Effector memory CD4-positive, alpha-beta T cell (primary cell): ENCODE results near the gene MACROD2.

Source experiments
- DNase-seq, 3 donors: peaks; one replicate each; pipeline ENCODE4 v3.0.0-alpha.2; 2020
- H3K27ac ChIP-seq: 2 replicates; pipeline ENCODE4 v1.7.0; 2013; ENCODE audit warnings: mild to moderate bottlenecking, low read length, moderate library complexity; ENCODE audit not compliant: insufficient read depth, poor library complexity, severe bottlenecking
- H3K27me3 ChIP-seq: replicated peaks from 2 replicates; pipeline ENCODE4 v1.7.0; 2013; ENCODE audit warnings: mild to moderate bottlenecking, low read length; ENCODE audit not compliant: insufficient read depth, control insufficient read depth, poor library complexity, severe bottlenecking
- H3K36me3 ChIP-seq: 2 replicates; pipeline ENCODE4 v1.7.0; 2013; ENCODE audit warnings: mild to moderate bottlenecking, low read length, moderate library complexity; ENCODE audit not compliant: control insufficient read depth, insufficient read depth
- H3K4me1 ChIP-seq: 2 replicates; pipeline ENCODE4 v1.7.0; 2013; ENCODE audit warnings: low read length, mild to moderate bottlenecking; ENCODE audit not compliant: control insufficient read depth, insufficient read depth, poor library complexity, severe bottlenecking
- H3K4me3 ChIP-seq: 2 replicates; pipeline ENCODE4 v1.7.0; 2013; ENCODE audit warnings: low read length, low read depth, mild to moderate bottlenecking; ENCODE audit not compliant: insufficient read depth, poor library complexity, severe bottlenecking
- H3K9me3 ChIP-seq: 2 replicates; pipeline ENCODE4 v1.7.0; 2013; ENCODE audit warnings: mild to moderate bottlenecking, low read length, moderate library complexity; ENCODE audit not compliant: control insufficient read depth

Gene MACROD2

GRCh38 chr20:16040742-16041141, 2045.4 kb downstream of the MACROD2 start:
- no peak overlapping the region for H3K27ac ChIP-seq

GRCh38 chr20:16042731-16043130, 2047.4 kb downstream of the MACROD2 start:
- Histone ChIP-seq H3K9me3 (no peaks in the 10 kb centered on the region), H3K4me3 (no peak overlapping the region), H3K36me3 (no peaks in the 10 kb centered on the region), H3K27ac (no peak overlapping the region), H3K4me1 (no peaks in the 10 kb centered on the region), H3K27me3 (no peaks in the 10 kb centered on the region)
- DNase-seq = no peak

More at GRCh38 chr20:16040742-16041141, 2045.4 kb downstream of the MACROD2 start:
- H3K4me3 ChIP-seq = no peak overlapping the region
- H3K9me3 ChIP-seq = no peaks in the 10 kb centered on the region
- no peaks in the 10 kb centered on the region for H3K4me1 ChIP-seq
- no peak for DNase-seq
- H3K27me3 ChIP-seq = no peaks in the 10 kb centered on the region
- H3K36me3 ChIP-seq = no peaks in the 10 kb centered on the region

GRCh38 chr20:16043931-16044330, 2048.6 kb downstream of the MACROD2 start:
- no peak for DNase-seq
- no peak overlapping the region for H3K27ac ChIP-seq

GRCh38 chr20:16048876-16049275, 2053.6 kb downstream of the MACROD2 start:
- H3K9me3 ChIP-seq = no peaks in the 10 kb centered on the region
- no peaks in the 10 kb centered on the region for H3K4me1 ChIP-seq
- no peak overlapping the region for H3K27ac ChIP-seq
- H3K27me3 ChIP-seq = no peaks in the 10 kb centered on the region
- DNase-seq = no peak
- H3K4me3 ChIP-seq = no peak overlapping the region
- H3K36me3 ChIP-seq = no peaks in the 10 kb centered on the region

More at GRCh38 chr20:16043931-16044330, 2048.6 kb downstream of the MACROD2 start:
- Histone ChIP-seq H3K27me3 (no peaks in the 10 kb centered on the region), H3K4me1 (no peaks in the 10 kb centered on the region), H3K36me3 (no peaks in the 10 kb centered on the region), H3K9me3 (no peaks in the 10 kb centered on the region), H3K4me3 (no peak overlapping the region)

- no peak overlapping the region for H3K27ac ChIP-seq
- H3K4me1 ChIP-seq = no peaks in the 10 kb centered on the region
- H3K9me3 ChIP-seq = no peaks in the 10 kb centered on the region
- DNase-seq = no peak
- no peak overlapping the region for H3K4me3 ChIP-seq
- H3K27me3 ChIP-seq = no peaks in the 10 kb centered on the region
- H3K36me3 ChIP-seq = no peaks in the 10 kb centered on the region
These were observed 2054.3 kb downstream of the MACROD2 start for GRCh38 chr20:16049529-16050093.

GRCh38 chr20:16050366-16050765, 2055.1 kb downstream of the MACROD2 start:
- no peaks in the 10 kb centered on the region for H3K27me3 ChIP-seq
- no peak overlapping the region for H3K4me3 ChIP-seq
- no peaks in the 10 kb centered on the region for H3K36me3 ChIP-seq
- DNase-seq = no peak
- H3K27ac ChIP-seq = no peak overlapping the region
- H3K4me1 ChIP-seq = no peaks in the 10 kb centered on the region
- H3K9me3 ChIP-seq = no peaks in the 10 kb centered on the region

GRCh38 chr20:16051968-16052367, 2056.7 kb downstream of the MACROD2 start:
- H3K9me3 ChIP-seq = no peaks in the 10 kb centered on the region

GRCh38 chr20:16052456-16052855, 2057.1 kb downstream of the MACROD2 start:
- H3K4me3 ChIP-seq = no peak overlapping the region
- no peak overlapping the region for H3K27ac ChIP-seq
- no peaks in the 10 kb centered on the region for H3K36me3 ChIP-seq
- no peaks in the 10 kb centered on the region for H3K4me1 ChIP-seq
- no peaks in the 10 kb centered on the region for H3K27me3 ChIP-seq
- no peaks in the 10 kb centered on the region for H3K9me3 ChIP-seq
- DNase-seq = no peak

More at GRCh38 chr20:16051968-16052367, 2056.7 kb downstream of the MACROD2 start:
- no peak overlapping the region for H3K27ac ChIP-seq
- DNase-seq = no peak
- no peak overlapping the region for H3K4me3 ChIP-seq
- H3K4me1 ChIP-seq = no peaks in the 10 kb centered on the region
- no peaks in the 10 kb centered on the region for H3K36me3 ChIP-seq
- H3K27me3 ChIP-seq = no peaks in the 10 kb centered on the region

GRCh38 chr20:16054985-16055384, 2059.7 kb downstream of the MACROD2 start:
- no peak overlapping the region for H3K4me3 ChIP-seq
- DNase-seq = no peak
- H3K36me3 ChIP-seq = no peaks in the 10 kb centered on the region
- no peaks in the 10 kb centered on the region for H3K27me3 ChIP-seq
- no peaks in the 10 kb centered on the region for H3K4me1 ChIP-seq
- no peaks in the 10 kb centered on the region for H3K9me3 ChIP-seq
- H3K27ac ChIP-seq = no peak overlapping the region

GRCh38 chr20:16057651-16058050, 2062.3 kb downstream of the MACROD2 start:
- Histone ChIP-seq H3K9me3 (no peaks in the 10 kb centered on the region), H3K27me3 (no peaks in the 10 kb centered on the region), H3K27ac (no peak overlapping the region), H3K36me3 (no peaks in the 10 kb centered on the region), H3K4me3 (no peak overlapping the region), H3K4me1 (no peaks in the 10 kb centered on the region)
- no peak for DNase-seq
